ENCODE data around the gene TRIAP1.
A peak's percentile ranks its signal among the peaks of the same experiment; 100 is the strongest.

TRIAP1 gene

GRCh38 chr12:120425797-120426196 is 20.4 kb downstream of the TRIAP1 start:
- no peak for DNase-seq

- no peak for DNase-seq
Observed at GRCh38 chr12:120422892-120423456, 23.2 kb downstream of the TRIAP1 start.

- DNase-seq = no peak
Observed at GRCh38 chr12:120421701-120422100, 24.5 kb downstream of the TRIAP1 start.

- DNase-seq = no peak
Observed at GRCh38 chr12:120417917-120418580, 28.1 kb downstream of the TRIAP1 start.

- DNase-seq = no peak
Observed at GRCh38 chr12:120416490-120417216, 29.5 kb downstream of the TRIAP1 start.

- DNase-seq = no peak
Observed at GRCh38 chr12:120413901-120414695, 32.1 kb downstream of the TRIAP1 start.

GRCh38 chr12:120412421-120412820 is 33.8 kb downstream of the TRIAP1 start:
- no peak for DNase-seq

GRCh38 chr12:120408771-120409170 is 37.4 kb downstream of the TRIAP1 start:
- no peak for DNase-seq

- no peak for DNase-seq
Observed at GRCh38 chr12:120406553-120406952, 39.6 kb downstream of the TRIAP1 start.

- DNase-seq = no peak
Observed at GRCh38 chr12:120406069-120406468, 40.1 kb downstream of the TRIAP1 start.

GRCh38 chr12:120404271-120404670 is 41.9 kb downstream of the TRIAP1 start:
- DNase-seq = peak in 1 of 2 donors; percentile 1

GRCh38 chr12:120403869-120404268 is 42.3 kb downstream of the TRIAP1 start:
- DNase-seq = no peak

GRCh38 chr12:120402217-120402616 is 44.0 kb downstream of the TRIAP1 start:
- no peak for DNase-seq

GRCh38 chr12:120399531-120399930 is 46.7 kb downstream of the TRIAP1 start:
- no peak for DNase-seq

- DNase-seq = no peak
Observed at GRCh38 chr12:120397824-120398540, 48.2 kb downstream of the TRIAP1 start.

- no peak for DNase-seq
Observed at GRCh38 chr12:120394483-120395367, 51.5 kb downstream of the TRIAP1 start.
